Astrocyte (in vitro differentiated cells and primary cell): ENCODE measurements around the gene OXLD1. TPM values are rescaled to one million over a fixed set of nuclear protein-coding genes. Genes with fewer than 3 reads are reported as not detected.

ENCODE experiments used
- DNase-seq: peaks from one replicate; pipeline ENCODE4 v3.0.0-alpha.2; 2010; ENCODE audit warnings: low read depth
- FAIRE-seq: peaks from 2 replicates; lab custom pipeline; 2011; peaks lifted over from hg19 to GRCh38; lab: Jason Lieb, UNC
- H2AFZ ChIP-seq: 2 replicates; pipeline ENCODE4 v1.6.0; 2012; ENCODE audit warnings: low read depth, low read length, inconsistent platforms
- H3K27ac ChIP-seq: 2 replicates; pipeline ENCODE4 v1.5.1; 2011; ENCODE audit warnings: low read depth, low read length, inconsistent platforms
- H3K27me3 ChIP-seq: 2 replicates; pipeline ENCODE4 v1.6.0; 2011; ENCODE audit warnings: low read length, inconsistent platforms; ENCODE audit not compliant: insufficient read depth
- H3K36me3 ChIP-seq: 2 replicates; pipeline ENCODE4 v1.5.1; 2011; ENCODE audit warnings: low read length, inconsistent platforms; ENCODE audit not compliant: insufficient read depth
- H3K4me1 ChIP-seq: 2 replicates; pipeline ENCODE4 v1.5.1; 2011; ENCODE audit warnings: low read length, inconsistent platforms; ENCODE audit not compliant: insufficient read depth
- H3K4me2 ChIP-seq: 2 replicates; pipeline ENCODE4 v1.6.0; 2012; ENCODE audit warnings: low read length, inconsistent platforms
- H3K4me3 ChIP-seq: 2 replicates; pipeline ENCODE4 v1.5.1; 2011; ENCODE audit warnings: low read depth, mild to moderate bottlenecking, low read length, inconsistent platforms; ENCODE audit not compliant: insufficient read depth
- H3K79me2 ChIP-seq: 2 replicates; pipeline ENCODE4 v1.6.0; 2012; ENCODE audit warnings: mild to moderate bottlenecking, low read length, inconsistent platforms; ENCODE audit not compliant: insufficient read depth
- H3K9ac ChIP-seq: 2 replicates; pipeline ENCODE4 v1.6.0; 2012; ENCODE audit warnings: mild to moderate bottlenecking, low read length, inconsistent platforms
- H3K9me3 ChIP-seq: 2 replicates; pipeline ENCODE4 v1.5.1; 2012; ENCODE audit warnings: low read depth, mild to moderate bottlenecking, low read length, inconsistent platforms; ENCODE audit not compliant: insufficient read depth
- H4K20me1 ChIP-seq: 2 replicates; pipeline ENCODE4 v1.6.0; 2012; ENCODE audit warnings: low read length, inconsistent platforms; ENCODE audit not compliant: insufficient read depth
- H3K27ac Mint-ChIP-seq: one replicate; pipeline ENCODE4 v1.8.0; 2021; ENCODE audit warnings: mild to moderate bottlenecking, mixed read lengths; ENCODE audit not compliant: unreplicated experiment
- H3K27me3 Mint-ChIP-seq: one replicate; pipeline ENCODE4 v1.8.0; 2021; ENCODE audit warnings: low read depth, mixed read lengths; ENCODE audit not compliant: unreplicated experiment
- H3K36me3 Mint-ChIP-seq: one replicate; pipeline ENCODE4 v1.8.0; 2021; ENCODE audit warnings: low read depth, mixed read lengths; ENCODE audit not compliant: unreplicated experiment
- H3K4me1 Mint-ChIP-seq: one replicate; pipeline ENCODE4 v1.8.0; 2021; ENCODE audit warnings: low read depth, mixed read lengths; ENCODE audit not compliant: unreplicated experiment
- H3K4me3 Mint-ChIP-seq: one replicate; pipeline ENCODE4 v1.8.0; 2021; ENCODE audit warnings: mild to moderate bottlenecking, moderate library complexity, mixed read lengths; ENCODE audit not compliant: unreplicated experiment
- H3K9me3 Mint-ChIP-seq: one replicate; pipeline ENCODE4 v1.8.0; 2021; ENCODE audit warnings: mild to moderate bottlenecking, mixed read lengths; ENCODE audit not compliant: unreplicated experiment
- EZH2 ChIP-seq: IDR thresholded peaks from 2 replicates; pipeline ENCODE4 v1.6.1; 2012; ENCODE audit warnings: mild to moderate bottlenecking, low read length, inconsistent platforms; ENCODE audit not compliant: insufficient read depth
- total RNA-seq: library from RNA; stranded (reverse); gene quantifications from 2 replicates; pipeline ENCODE4 v1.2.1, GENCODE V29; 2021
- TF ChIP-seq, protein P1 (sequence below): IDR thresholded peaks from 2 replicates; pipeline ENCODE4 v1.5.1; 2011; ENCODE audit warnings: low read depth, mild to moderate bottlenecking, inconsistent platforms, low read length, moderate library complexity; ENCODE audit not compliant: insufficient read depth

The OXLD1 gene
- total RNA-seq, 1 donor from 2014 or later = 22.0 TPM

DNA sequence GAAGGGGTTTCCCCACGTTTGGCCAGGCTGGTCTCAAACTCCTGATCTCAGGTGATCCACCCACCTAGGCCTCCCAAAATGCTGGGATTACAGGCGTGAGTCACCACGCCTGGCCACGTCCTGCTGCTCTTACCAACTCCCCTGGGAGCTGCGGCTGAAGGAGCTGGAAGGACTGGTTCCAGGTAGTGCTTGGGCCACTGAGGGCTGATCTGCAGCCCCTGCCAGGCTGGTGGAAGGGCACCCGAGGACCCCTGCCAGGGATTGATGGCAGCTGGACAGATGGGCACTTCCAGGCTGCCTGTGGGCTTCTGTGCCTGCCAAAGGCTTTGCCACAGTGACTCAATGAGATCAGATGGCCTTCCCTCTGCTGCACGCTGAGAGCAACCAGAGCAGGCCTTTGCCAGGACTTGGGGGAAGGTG, 2.3 kb downstream of the OXLD1 start:
- Histone ChIP-seq H3K4me3 (no peak overlapping the region), H3K79me2 (peaks cover 40% of the 10 kb centered on the region), H3K36me3 (no peaks in the 10 kb centered on the region), H3K27me3 (no peaks in the 10 kb centered on the region), H3K27ac (no peak overlapping the region), H4K20me1 (peaks cover under 1% of the 10 kb centered on the region), H3K4me2 (no peak overlapping the region), H3K9ac (no peak overlapping the region), H3K9me3 (no peaks in the 10 kb centered on the region), H2AFZ (no peak overlapping the region), H3K4me1 (peaks cover 17% of the 10 kb centered on the region)
- Mint-ChIP-seq H3K4me3 (peak overlapping the region; percentile 57), H3K27me3 (no peaks in the 10 kb centered on the region), H3K27ac (no peak overlapping the region), H3K9me3 (no peaks in the 10 kb centered on the region), H3K36me3 (peaks cover 3% of the 10 kb centered on the region), H3K4me1 (peaks cover 18% of the 10 kb centered on the region)
- DNase-seq (no peak), FAIRE-seq (no peak)
- no peak for TF ChIP-seq EZH2
- TF ChIP-seq, protein P1, sequence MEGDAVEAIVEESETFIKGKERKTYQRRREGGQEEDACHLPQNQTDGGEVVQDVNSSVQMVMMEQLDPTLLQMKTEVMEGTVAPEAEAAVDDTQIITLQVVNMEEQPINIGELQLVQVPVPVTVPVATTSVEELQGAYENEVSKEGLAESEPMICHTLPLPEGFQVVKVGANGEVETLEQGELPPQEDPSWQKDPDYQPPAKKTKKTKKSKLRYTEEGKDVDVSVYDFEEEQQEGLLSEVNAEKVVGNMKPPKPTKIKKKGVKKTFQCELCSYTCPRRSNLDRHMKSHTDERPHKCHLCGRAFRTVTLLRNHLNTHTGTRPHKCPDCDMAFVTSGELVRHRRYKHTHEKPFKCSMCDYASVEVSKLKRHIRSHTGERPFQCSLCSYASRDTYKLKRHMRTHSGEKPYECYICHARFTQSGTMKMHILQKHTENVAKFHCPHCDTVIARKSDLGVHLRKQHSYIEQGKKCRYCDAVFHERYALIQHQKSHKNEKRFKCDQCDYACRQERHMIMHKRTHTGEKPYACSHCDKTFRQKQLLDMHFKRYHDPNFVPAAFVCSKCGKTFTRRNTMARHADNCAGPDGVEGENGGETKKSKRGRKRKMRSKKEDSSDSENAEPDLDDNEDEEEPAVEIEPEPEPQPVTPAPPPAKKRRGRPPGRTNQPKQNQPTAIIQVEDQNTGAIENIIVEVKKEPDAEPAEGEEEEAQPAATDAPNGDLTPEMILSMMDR = no peak

DNA sequence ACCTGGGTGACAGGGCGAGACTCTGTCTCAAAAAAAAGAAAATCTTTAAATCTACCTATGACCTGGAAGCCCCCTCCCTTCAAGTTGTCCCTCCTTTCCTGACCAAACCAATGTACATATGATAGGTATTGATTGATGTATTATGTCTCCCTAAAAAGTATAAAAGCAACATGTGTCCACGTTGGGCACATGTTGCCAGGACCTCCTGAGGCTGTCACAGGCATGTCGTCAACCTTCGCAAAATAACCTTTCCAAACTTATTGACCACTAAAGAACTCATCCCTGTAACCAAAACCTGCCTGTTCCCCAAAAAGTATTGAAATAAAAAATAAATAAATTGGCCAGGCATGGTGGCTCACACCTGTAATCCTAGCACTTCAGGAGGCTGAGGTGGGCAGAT, 4.4 kb downstream of the OXLD1 start:
- peaks cover 20% of the 10 kb centered on the region for H3K79me2 ChIP-seq
- H3K27ac ChIP-seq = no peak overlapping the region
- TF ChIP-seq, protein P1 = no peak
- TF ChIP-seq EZH2 = no peak
- no peak overlapping the region for H3K9ac ChIP-seq
- H3K27me3 ChIP-seq = no peaks in the 10 kb centered on the region
- Mint-ChIP-seq H3K9me3 (no peaks in the 10 kb centered on the region), H3K4me1 (peaks cover 6% of the 10 kb centered on the region), H3K27ac (no peak overlapping the region), H3K4me3 (no peak overlapping the region), H3K27me3 (no peaks in the 10 kb centered on the region), H3K36me3 (no peaks in the 10 kb centered on the region)
- H3K4me2 ChIP-seq = no peak overlapping the region
- DNase-seq = no peak
- no peaks in the 10 kb centered on the region for H4K20me1 ChIP-seq
- no peaks in the 10 kb centered on the region for H3K36me3 ChIP-seq
- no peaks in the 10 kb centered on the region for H3K9me3 ChIP-seq
- no peak for FAIRE-seq
- H2AFZ ChIP-seq = no peak overlapping the region
- H3K4me3 ChIP-seq = no peak overlapping the region
- peaks cover 8% of the 10 kb centered on the region for H3K4me1 ChIP-seq

DNA sequence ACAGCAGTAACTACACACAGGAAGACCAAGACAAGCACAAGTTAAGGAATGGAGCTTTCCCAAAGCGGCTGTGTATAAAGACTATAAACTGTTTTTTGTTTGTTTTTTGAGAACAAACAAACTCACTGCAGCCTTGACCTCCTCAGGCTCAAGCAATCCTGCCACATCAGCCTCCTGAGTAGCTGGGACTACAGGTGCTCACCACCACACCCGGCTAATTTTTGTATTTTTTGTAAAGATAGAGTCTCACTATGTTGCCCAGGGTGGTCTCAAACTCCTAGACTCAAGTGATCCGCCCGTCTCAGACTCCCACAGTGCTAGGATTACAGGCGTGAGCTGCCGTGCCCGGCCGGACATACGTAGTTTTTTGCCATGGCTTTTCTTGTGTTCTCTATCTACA, 6.0 kb downstream of the OXLD1 start:
- peaks cover under 1% of the 10 kb centered on the region for H3K4me1 Mint-ChIP-seq
- Histone ChIP-seq H3K4me2 (no peak overlapping the region), H3K4me1 (peaks cover 4% of the 10 kb centered on the region), H3K9ac (no peak overlapping the region), H3K27ac (no peak overlapping the region), H3K9me3 (no peaks in the 10 kb centered on the region), H3K79me2 (peaks cover 5% of the 10 kb centered on the region), H3K27me3 (no peaks in the 10 kb centered on the region), H3K36me3 (no peaks in the 10 kb centered on the region), H3K4me3 (no peak overlapping the region), H2AFZ (no peak overlapping the region), H4K20me1 (no peaks in the 10 kb centered on the region)
- DNase-seq (no peak), FAIRE-seq (no peak)
- H3K27me3 Mint-ChIP-seq = no peaks in the 10 kb centered on the region
- no peak overlapping the region for H3K4me3 Mint-ChIP-seq
- TF ChIP-seq EZH2 = no peak
- H3K9me3 Mint-ChIP-seq = no peaks in the 10 kb centered on the region
- H3K27ac Mint-ChIP-seq = no peak overlapping the region
- no peaks in the 10 kb centered on the region for H3K36me3 Mint-ChIP-seq
